Fibroblast of peridontal ligament (primary cell): ENCODE results near the gene ACHE.

ENCODE experiments used
- DNase-seq: peaks from one replicate; pipeline ENCODE4 v3.0.0-alpha.2; 2010; ENCODE audit errors: extremely low read depth

ACHE gene

DNA sequence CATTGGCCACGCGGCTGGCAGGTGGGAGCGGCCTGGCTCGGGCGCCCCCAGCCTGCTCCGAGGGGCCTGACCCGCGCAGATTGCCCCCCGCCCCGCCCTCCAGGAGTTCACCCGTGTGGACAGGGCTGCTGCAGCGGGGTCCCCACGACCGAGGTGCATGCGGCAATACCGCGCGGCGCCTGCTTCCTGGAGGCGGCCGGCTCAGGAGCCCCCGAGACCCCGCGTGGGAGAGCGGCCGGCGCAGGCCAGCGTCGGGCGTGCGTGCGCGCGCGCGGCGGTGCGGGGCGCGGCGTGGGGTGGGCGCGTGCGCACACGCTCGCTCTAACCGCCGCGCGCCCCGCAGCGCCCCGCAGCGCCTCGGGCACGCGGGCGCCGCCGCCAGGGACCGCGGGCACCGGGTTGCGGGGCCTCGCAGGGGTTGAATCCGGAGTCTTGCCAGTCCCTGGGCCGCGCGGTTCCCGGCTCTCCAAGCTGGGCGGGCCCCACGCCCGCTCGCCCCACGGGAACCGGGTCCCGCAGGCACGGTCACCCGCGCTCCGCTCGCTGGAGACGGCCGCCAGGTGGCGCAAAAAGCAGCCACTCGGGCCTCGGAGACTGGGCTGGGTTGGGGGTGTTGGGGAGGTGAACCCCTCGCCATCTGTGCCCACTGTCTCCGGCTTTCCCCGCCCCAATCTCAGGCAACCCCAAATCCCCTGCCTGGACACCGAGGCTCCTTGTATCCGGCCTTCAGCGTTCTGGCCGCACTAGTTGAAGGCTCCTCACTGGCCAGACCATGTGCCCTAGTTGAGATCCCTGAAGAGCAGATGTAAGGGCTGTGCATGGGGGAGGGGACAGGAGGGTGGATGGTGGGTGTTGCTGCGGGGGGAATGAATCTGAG, 1.3 kb upstream of the ACHE start:
- no peak for DNase-seq

DNA sequence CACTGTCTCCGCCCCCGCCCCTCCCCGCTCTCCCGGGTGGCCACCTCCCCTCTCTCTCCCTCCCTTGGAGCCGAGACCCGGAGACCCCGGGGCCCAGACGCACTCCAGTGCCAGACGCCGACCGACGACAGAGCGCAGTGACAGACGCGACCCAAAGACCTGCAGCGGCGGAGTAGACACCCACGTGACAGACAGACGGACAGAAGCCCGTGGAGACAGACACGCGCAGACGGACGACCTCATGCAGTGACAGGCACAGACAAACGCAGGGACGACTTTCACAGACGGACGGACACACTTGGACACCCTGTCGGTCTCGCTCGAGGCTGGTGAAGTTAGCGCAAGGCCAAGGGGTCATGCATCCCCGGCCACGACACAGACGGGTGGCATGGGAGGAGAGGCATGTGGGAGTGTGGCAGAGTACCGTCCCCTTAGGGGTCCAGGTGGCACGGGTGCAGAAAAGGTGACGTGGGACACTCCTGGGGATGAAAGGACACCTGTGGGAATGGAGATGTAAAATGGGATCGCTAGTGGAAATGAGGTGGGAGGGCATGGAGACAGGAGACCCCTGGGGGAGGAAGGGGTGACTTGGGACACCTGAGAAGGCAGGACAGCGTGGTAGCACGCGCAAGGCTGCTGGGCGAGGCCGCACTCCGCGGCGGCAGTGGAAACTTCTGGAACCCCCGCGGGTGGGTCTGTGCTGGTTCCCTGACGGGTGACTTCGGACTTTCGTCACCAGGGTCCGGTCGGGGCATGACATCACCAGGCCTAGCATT, 456 bp upstream of the ACHE start:
- DNase-seq = no peak

GRCh38 chr7:100894860-100895700, 608 bp downstream of the ACHE start:
- no peak for DNase-seq

GRCh38 chr7:100893910-100894721, 1.6 kb downstream of the ACHE start:
- no peak for DNase-seq

- no peak for DNase-seq
These were observed 2.3 kb downstream of the ACHE start for GRCh38 chr7:100893318-100893895.

- DNase-seq = no peak
These were observed 3.0 kb downstream of the ACHE start for GRCh38 chr7:100892364-100893317.

DNA sequence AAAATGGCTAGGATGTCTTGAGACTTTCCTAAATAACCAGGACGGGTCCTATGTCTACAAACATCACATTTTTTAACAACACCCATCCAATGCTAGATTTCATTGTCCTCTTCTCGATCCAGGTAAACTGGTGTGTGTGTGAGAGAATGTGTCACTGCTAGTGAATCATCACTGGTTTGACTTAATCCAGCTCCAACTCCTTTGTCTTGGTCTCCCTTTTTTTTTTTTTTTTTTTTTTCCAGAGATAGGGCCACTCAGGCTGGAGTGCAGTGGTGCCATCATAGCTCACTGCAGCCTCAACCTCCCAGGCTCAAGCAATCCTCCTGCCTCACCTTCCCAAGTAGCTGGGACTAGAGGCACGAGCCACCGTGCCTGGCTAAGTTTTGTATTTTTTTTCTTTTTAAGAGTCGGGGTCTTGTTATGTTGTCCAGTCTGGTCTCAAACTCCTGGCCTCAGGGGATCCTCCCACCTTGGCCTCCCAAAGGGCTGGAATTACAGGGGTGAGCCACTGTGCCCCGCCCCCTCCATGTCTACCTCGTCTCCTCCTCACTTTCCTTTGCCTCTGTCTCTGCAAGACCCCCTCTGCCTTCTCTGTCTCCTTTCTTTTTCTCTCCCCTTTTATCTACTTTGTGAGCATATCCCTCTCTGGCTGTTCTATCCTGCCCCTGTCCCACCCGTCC, 4.0 kb downstream of the ACHE start:
- DNase-seq = no peak

GRCh38 chr7:100890653-100891567, 4.8 kb downstream of the ACHE start:
- no peak for DNase-seq

- no peak for DNase-seq
These were observed 6.5 kb downstream of the ACHE start, which contains the start of gene UFSP1 for GRCh38 chr7:100888988-100889750. TSS of gene UFSP1 (minus strand) at chr7:100889715. CDS start at chr7:100889271, 444 bp downstream.

GRCh38 chr7:100888291-100888987, 7.2 kb downstream of the ACHE start:
- DNase-seq = no peak

GRCh38 chr7:100887516-100888290, 8.0 kb downstream of the ACHE start:
- no peak for DNase-seq

- DNase-seq = no peak
These were observed 8.7 kb downstream of the ACHE start for GRCh38 chr7:100886936-100887515.

- DNase-seq = no peak
These were observed 9.3 kb downstream of the ACHE start for GRCh38 chr7:100886142-100886935.

DNA sequence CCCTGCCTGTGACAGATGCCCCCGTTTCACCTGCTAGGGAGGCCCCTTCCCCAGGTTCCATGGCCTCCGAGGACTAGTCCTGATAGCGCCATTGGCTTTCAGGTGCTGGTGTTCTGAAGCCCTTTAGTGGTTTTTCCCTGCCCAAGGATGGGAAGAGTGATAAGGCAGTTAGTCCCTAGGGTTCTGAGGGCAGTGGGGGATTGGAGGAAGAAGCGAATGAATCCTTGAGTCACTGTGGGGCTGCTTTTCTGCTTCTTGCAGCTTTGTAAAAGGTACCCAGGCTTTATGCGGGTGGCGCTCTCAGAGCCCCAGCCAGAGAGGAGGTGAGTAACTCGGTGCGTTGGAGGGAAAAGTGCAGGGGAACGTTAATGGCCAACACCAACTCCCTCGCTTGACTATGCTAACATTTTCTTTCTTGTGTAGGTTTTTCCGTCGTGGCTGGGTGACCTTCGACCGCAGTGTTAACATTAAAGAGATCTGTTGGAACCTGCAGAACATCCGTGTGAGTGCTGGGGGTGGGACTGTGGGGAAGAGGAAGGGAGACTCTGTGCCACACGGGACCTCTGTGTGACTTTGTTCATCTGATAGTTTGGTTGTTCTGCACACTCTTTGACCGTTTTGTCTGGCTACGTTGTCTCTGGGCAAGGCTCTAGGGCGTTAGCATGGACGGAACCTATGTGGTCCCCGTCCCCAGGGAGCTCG, 10.1 kb downstream of the ACHE start:
- no peak for DNase-seq
